ENCODE measurements around the gene PMPCA.

Gene PMPCA

DNA sequence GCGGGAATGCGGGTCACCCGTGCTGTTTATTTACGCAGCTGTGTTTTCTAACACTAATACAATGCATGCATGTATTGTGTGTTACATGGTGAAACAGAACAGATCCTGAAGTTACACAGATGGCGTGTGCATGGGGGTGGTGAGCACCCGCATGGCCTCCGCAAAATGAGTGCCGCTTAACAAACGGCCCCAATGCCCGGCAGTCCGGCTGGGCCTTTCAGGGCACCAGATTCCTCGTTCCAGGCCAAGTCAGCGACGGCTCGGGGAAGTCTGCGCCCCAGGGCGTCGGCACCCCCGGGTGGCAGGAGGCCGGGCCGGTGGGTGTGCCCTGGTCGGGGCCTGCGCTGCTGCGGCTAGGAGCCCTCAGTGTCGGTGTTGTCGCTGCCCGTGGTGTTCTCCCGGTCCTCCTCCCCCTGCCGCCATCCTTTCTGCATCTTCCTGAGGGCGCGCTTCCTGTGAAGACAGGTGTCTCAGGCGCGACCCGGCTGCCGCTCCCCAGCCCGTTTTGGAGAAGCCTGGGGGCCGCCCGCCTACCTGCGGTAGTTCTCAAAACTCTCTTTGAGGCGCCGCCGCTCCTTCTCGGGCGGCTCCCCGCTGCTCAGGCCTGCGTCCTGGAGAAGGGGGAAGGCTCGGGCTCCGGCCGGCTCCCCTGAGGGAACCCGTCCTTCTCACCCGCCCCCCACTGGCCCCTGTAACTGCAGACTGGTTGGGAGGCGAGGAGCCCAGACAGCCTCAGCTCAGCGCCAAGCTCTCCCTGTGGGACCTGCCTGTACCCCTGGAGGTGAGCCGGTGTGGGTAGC, 46.3 kb upstream of the PMPCA start:
- no peak overlapping the region for H3K4me3 ChIP-seq (ENCODE audit: low read depth, low read length)
- no peak for DNase-seq

DNA sequence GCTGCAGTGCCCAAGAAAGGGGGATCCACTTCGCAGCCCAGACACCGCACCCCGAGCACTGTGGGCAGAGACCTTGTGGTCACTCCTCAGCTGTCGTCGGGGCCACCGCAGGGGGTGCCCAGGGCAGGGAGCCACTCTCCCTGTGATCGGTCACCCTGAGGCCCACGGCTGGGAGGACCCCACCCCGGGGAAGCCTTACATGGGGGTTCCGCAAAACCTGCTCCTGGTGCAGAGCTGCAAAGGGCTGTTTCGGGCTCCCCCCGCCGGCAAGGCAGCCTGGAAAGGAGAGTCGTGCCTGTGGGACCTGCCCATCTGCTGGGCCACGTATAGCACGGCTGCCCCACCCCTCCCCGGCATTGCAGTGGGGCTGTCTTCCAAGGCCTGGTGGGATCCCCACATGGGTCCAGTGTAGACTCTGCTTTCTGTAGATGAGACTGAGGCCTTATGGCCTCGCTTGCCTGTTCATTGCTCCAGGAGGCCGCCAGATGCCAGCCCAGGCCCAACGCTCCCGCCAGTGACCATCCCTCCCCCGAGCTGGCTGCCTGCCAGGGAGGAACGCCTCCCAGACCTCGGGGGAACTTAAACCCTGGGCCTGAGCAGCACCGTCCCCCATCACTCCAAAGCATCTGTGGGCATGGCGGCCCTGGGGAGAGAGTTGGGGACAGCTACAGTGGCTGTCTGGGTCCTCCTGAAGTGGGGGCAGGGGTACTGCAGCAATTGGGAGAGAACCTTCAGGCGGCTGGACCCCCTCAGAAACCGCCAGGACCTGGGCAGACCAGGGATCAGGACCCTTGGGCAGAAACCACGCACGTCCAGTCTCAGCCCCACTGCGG, 45.3 kb upstream of the PMPCA start:
- TF ChIP-seq, protein P1, sequence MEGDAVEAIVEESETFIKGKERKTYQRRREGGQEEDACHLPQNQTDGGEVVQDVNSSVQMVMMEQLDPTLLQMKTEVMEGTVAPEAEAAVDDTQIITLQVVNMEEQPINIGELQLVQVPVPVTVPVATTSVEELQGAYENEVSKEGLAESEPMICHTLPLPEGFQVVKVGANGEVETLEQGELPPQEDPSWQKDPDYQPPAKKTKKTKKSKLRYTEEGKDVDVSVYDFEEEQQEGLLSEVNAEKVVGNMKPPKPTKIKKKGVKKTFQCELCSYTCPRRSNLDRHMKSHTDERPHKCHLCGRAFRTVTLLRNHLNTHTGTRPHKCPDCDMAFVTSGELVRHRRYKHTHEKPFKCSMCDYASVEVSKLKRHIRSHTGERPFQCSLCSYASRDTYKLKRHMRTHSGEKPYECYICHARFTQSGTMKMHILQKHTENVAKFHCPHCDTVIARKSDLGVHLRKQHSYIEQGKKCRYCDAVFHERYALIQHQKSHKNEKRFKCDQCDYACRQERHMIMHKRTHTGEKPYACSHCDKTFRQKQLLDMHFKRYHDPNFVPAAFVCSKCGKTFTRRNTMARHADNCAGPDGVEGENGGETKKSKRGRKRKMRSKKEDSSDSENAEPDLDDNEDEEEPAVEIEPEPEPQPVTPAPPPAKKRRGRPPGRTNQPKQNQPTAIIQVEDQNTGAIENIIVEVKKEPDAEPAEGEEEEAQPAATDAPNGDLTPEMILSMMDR (IDR thresholded peaks at IDR 0.05; ENCODE audit: low read depth, low read length) = peak; percentile 27
- Histone ChIP-seq H3K36me3 (peaks cover 7% of the 10 kb centered on the region), H3K4me1 (peaks cover 44% of the 10 kb centered on the region), H3K27me3 (no peaks in the 10 kb centered on the region), H3K9me3 (no peaks in the 10 kb centered on the region), H3K4me3 (ENCODE audit: low read depth, low read length) (no peak overlapping the region)
- peak; percentile 92 for DNase-seq

More for the DNA sequence above, 46.3 kb upstream of the PMPCA start:
- TF ChIP-seq, protein P1 (IDR thresholded peaks at IDR 0.05; ENCODE audit: low read depth, low read length) = no peak
- H3K27me3 ChIP-seq = no peaks in the 10 kb centered on the region
- no peaks in the 10 kb centered on the region for H3K9me3 ChIP-seq
- peaks cover 4% of the 10 kb centered on the region; the same call in 1 of the 2 replicates for H3K36me3 ChIP-seq
- peaks cover 44% of the 10 kb centered on the region for H3K4me1 ChIP-seq

DNA sequence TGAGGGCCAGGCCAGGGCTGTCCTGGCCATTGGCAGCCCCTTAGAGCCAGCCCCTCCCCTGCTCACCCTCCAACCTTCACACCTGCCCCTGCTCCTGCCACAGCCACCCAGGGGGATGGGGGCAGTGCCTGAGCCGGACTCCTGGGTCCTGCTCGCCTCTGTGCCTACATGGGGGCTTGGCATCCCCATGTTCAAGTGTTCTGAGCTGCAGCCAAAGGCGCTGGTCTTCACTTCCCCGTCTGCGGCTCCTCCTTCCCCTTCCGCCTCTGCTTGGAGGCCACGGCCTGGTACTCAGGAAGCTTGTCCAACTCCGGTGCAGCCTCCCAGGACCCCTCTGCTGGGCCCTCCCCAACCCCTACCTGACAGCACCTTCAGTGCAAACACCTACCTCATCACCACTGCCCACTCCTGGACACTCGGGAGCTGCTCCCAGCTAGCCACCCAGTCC, 44.7 kb upstream of the PMPCA start:
- TF ChIP-seq, protein P1 (IDR thresholded peaks at IDR 0.05; ENCODE audit: low read depth, low read length) = no peak
- no peaks in the 10 kb centered on the region for H3K27me3 ChIP-seq
- no peak overlapping the region for H3K4me3 ChIP-seq (ENCODE audit: low read depth, low read length)
- peaks cover 39% of the 10 kb centered on the region for H3K4me1 ChIP-seq
- peaks cover 9% of the 10 kb centered on the region for H3K36me3 ChIP-seq
- no peaks in the 10 kb centered on the region for H3K9me3 ChIP-seq
- DNase-seq = no peak

DNA sequence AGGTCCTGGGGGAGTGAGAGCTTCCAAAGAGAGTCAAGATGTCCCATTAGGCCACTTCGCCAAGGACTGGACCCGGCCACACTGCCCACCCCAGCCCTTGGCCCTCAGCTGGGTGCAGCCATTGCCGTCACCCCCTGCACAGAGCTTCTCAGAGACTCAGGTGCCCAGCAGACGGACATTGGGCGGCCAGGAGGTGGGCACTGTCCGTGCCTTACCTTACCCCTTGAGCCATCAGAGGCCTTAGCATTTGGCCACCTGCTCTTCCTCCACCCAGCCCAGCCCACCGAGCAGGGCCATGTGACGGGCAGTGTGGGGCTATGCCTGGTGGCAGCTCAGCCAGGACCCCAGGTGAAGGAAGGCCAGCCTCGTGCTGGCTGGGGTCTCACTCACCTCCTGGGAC, 43.6 kb upstream of the PMPCA start:
- TF ChIP-seq, protein P1 (IDR thresholded peaks at IDR 0.05; ENCODE audit: low read depth, low read length) = no peak
- no peaks in the 10 kb centered on the region for H3K27me3 ChIP-seq
- no peak overlapping the region for H3K4me3 ChIP-seq (ENCODE audit: low read depth, low read length)
- H3K4me1 ChIP-seq = peaks cover 29% of the 10 kb centered on the region
- peaks cover 9% of the 10 kb centered on the region for H3K36me3 ChIP-seq
- DNase-seq = no peak
- H3K9me3 ChIP-seq = no peaks in the 10 kb centered on the region

DNA sequence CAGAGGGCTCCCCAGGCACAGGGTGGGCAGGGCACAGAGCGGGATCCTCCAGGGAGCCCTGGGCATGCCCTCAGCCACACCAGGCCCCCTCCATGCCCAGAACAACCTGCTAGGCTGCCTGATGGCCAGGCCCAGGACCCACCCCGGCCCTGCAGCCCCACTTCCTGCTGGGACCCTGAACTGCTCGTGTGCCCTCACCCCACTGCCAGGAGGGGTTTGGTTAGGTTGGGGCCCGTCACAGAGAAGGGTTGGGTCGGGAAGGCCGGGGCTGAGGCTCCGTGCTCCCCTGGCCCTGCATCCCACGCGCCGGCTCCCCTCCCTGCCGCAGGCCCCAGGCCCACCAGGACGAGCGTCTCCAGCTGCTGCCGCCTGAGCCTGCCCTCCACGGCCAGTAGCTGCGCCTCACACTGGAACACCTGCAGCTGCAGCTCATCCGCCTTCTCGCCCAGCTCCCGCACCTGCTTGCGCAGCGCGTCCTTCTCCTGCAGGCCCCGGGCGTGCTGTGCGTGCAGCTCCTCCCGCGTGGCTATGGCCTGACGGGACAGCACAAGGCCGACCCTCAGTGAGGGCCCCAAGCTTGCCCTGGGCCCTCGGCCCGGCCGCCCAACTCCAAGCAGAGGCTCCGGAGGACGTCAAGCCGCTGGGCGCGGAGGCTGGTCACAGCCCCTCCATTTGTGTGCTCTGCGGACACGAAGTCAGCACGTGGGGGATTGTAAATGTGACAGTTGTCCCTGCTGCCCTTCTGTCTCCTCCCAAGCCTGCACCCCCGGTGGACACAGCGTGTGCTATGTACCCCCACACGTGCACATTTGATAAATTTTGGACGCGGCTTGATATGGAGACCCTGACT, 42.9 kb upstream of the PMPCA start:
- peaks cover 9% of the 10 kb centered on the region for H3K36me3 ChIP-seq
- no peaks in the 10 kb centered on the region for H3K27me3 ChIP-seq
- no peak for DNase-seq
- H3K4me1 ChIP-seq = peaks cover 25% of the 10 kb centered on the region
- no peaks in the 10 kb centered on the region for H3K9me3 ChIP-seq
- H3K4me3 ChIP-seq (ENCODE audit: low read depth, low read length) = no peak overlapping the region
- TF ChIP-seq, protein P1 (IDR thresholded peaks at IDR 0.05; ENCODE audit: low read depth, low read length) = no peak

Data from BE2C (cell line).